Measurements from ENCODE around the gene SPART. TPM values are rescaled to one million over a fixed set of nuclear protein-coding genes. Genes with fewer than 3 reads are reported as not detected.
A peak's percentile ranks its signal among the peaks of the same experiment; 100 is the strongest.

Gene SPART
- total and polyA plus RNA-seq, 10 donors = 15.9 to 68.5 (median 54.7) TPM

DNA sequence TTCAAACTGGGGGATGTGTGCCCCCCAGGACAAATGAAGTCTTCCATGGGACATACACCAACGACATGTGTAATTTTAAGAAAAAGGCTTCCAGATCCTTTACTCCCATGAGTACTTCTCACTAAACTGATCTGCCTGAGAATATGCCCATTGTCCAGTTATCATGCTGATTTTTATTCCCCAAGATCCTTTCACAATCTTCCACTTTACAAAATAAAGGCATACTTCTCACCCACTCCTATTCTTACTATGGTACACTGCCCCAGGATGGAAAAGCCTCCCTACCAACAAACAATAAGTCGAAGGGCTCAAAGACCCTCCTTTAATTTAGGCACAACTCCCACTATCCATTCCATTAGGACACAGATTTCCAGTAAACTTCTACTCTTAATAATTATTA lies 3.5 kb downstream of the SPART start:
- Histone ChIP-seq H3K4me3 (no peak overlapping the region), H3K4me1 (peaks cover 24 to 80% (median 51%) of the 10 kb centered on the region in 6 donors), H3K36me3 (no peaks in the 10 kb centered on the region), H3K9me3 (no peaks in the 10 kb centered on the region), H3K27ac (no peak overlapping the region), H3K27me3 (replicated peaks in 1 of 7) (no peaks in the 10 kb centered on the region)
- 77 to 91% (median 90%) methylated on average over 2 of the region's 2 CpGs for WGBS, 5 donors
- intact Hi-C loops (cut with DNase I; ENCODE audit: low total_unique reads) = no loop called here
- TF ChIP-seq POLR2A (IDR thresholded peaks at IDR 0.05) (no peak), POLR2AphosphoS5 (IDR thresholded peaks at IDR 0.05) (no peak)
- TF ChIP-seq, protein P1, sequence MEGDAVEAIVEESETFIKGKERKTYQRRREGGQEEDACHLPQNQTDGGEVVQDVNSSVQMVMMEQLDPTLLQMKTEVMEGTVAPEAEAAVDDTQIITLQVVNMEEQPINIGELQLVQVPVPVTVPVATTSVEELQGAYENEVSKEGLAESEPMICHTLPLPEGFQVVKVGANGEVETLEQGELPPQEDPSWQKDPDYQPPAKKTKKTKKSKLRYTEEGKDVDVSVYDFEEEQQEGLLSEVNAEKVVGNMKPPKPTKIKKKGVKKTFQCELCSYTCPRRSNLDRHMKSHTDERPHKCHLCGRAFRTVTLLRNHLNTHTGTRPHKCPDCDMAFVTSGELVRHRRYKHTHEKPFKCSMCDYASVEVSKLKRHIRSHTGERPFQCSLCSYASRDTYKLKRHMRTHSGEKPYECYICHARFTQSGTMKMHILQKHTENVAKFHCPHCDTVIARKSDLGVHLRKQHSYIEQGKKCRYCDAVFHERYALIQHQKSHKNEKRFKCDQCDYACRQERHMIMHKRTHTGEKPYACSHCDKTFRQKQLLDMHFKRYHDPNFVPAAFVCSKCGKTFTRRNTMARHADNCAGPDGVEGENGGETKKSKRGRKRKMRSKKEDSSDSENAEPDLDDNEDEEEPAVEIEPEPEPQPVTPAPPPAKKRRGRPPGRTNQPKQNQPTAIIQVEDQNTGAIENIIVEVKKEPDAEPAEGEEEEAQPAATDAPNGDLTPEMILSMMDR (IDR thresholded peaks at IDR 0.05 in 8 of 11, conservative IDR thresholded peaks at IDR 0.05 in 3 of 11) = no peak
- DNase-seq = no peak

DNA sequence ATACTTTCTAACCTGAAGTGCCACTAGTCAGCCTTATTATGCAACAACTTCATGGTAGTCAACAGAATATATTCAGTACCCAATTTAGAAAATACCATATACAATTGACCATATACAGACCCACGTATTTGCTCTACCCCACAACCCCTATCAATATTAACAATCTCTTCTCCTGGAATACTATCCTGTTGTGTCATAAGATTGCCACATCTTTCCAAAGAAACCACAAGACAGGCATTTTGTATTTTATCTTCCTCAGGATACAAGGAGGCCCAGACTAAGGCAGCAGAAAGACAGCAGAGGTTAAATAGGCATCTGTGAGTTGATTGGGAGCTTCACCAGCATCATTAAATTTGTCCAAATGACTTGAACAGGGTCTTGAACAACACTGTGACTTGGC lies 4.5 kb downstream of the SPART start:
- Histone ChIP-seq H3K4me3 (no peak overlapping the region), H3K4me1 (peaks cover 26 to 77% (median 49%) of the 10 kb centered on the region in 6 donors), H3K9me3 (no peaks in the 10 kb centered on the region), H3K27me3 (replicated peaks in 1 of 7) (no peaks in the 10 kb centered on the region), H3K36me3 (peaks cover 0 to 4% (median 0%) of the 10 kb centered on the region in 6 donors), H3K27ac (no peak overlapping the region)
- WGBS, 5 donors = 42 to 76% (median 60%) methylated on average over 1 of the region's 1 CpG
- intact Hi-C loops (cut with DNase I; ENCODE audit: low total_unique reads) = no loop called here
- no peak for DNase-seq
- TF ChIP-seq POLR2AphosphoS5 (IDR thresholded peaks at IDR 0.05) = no peak
- TF ChIP-seq, protein P1 (IDR thresholded peaks at IDR 0.05 in 8 of 11, conservative IDR thresholded peaks at IDR 0.05 in 3 of 11) = no peak
- no peak for TF ChIP-seq POLR2A (IDR thresholded peaks at IDR 0.05)

DNA sequence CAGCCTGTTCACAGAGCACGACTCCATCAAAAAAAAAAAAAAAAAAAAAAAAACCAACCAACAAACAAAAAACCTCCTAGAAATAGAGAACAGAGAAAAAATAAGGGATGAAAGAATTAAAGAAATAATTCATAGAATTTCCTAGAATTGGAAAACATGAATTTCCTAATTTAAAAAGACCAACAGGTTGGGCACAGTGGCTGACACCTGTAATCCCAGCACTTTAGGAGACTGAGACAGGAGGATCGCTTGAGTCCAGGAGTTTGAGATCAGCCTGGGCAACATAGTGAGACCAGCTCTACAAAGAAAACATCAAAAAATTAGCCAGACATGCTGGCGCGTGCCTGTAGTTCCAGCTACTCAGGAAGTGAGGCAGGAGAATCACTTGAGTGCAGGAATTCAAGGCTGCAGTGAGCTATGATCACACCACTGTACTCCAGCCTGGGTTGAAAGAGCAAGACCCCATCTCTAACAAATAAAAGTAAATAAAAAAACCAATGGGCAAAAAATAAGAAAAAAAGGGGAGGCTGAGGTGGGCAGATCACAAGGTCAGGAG lies 6.5 kb downstream of the SPART start:
- H3K4me1 ChIP-seq = peaks cover 28 to 85% (median 58%) of the 10 kb centered on the region in 6 donors
- TF ChIP-seq, protein P1 (IDR thresholded peaks at IDR 0.05 in 8 of 11, conservative IDR thresholded peaks at IDR 0.05 in 3 of 11) = no peak
- TF ChIP-seq POLR2AphosphoS5 (IDR thresholded peaks at IDR 0.05) = no peak
- TF ChIP-seq POLR2A (IDR thresholded peaks at IDR 0.05) = no peak
- intact Hi-C loops (cut with DNase I; ENCODE audit: low total_unique reads) = no loop called here
- no peaks in the 10 kb centered on the region for H3K9me3 ChIP-seq
- no peak overlapping the region for H3K4me3 ChIP-seq
- peak overlapping the region in 1 of 8 donors; percentile 11 for H3K27ac ChIP-seq
- WGBS, 5 donors = 76 to 92% (median 81%) methylated on average over 4 of the region's 4 CpGs
- H3K27me3 ChIP-seq (replicated peaks in 1 of 7) = no peaks in the 10 kb centered on the region
- H3K36me3 ChIP-seq = peaks cover 0 to 13% (median 7%) of the 10 kb centered on the region in 6 donors
- DNase-seq = no peak

DNA sequence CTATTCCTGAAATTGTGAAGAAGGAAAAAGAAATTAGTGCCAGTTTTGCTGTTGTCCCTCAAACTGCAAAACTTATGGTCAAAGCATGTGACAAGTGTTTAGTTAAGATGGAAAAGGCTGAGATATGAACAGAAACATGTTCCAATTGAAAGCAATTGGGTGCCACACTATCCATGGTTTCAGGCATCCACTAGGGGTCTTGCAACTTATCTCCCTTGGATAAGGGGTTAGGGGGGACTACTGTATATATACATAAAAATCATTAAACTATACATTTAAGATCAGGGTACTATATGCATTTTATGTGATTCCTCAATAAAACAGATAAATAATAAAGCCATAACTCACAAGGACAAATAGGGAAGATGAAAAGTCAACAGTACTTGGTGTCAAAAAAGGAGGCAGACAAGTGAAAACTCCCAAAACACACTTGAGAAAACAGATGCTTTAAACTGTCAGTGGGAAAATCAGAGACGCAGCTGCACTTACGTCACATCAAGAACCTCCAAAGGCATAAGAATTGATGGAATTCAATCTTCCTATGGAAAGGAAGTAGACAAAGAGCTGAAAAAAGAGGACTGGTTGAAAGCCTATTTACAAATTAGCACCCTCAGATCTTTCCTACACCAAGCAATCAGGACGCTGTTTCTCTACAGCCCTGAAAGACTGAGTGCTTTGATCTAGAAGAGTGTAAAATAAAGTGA lies 8.1 kb downstream of the SPART start:
- intact Hi-C loops (cut with DNase I; ENCODE audit: low total_unique reads) = no loop called here
- no peak overlapping the region for H3K27ac ChIP-seq
- WGBS, 5 donors = 71 to 85% (median 77%) methylated on average over 3 of the region's 3 CpGs

More for the DNA sequence above, 8.1 kb downstream of the SPART start:
- peaks cover 0 to 23% (median 9%) of the 10 kb centered on the region in 6 donors for H3K36me3 ChIP-seq
- H3K27me3 ChIP-seq (replicated peaks in 1 of 7) = no peaks in the 10 kb centered on the region
- DNase-seq = no peak
- H3K4me3 ChIP-seq = no peak overlapping the region
- peaks cover 19 to 82% (median 52%) of the 10 kb centered on the region in 6 donors for H3K4me1 ChIP-seq
- no peak for TF ChIP-seq POLR2A (IDR thresholded peaks at IDR 0.05)
- TF ChIP-seq, protein P1 (IDR thresholded peaks at IDR 0.05 in 8 of 11, conservative IDR thresholded peaks at IDR 0.05 in 3 of 11) = no peak
- TF ChIP-seq POLR2AphosphoS5 (IDR thresholded peaks at IDR 0.05) = no peak
- no peaks in the 10 kb centered on the region for H3K9me3 ChIP-seq
